ENCODE measurements around the gene LRCOL1. TPM values are rescaled to one million over a fixed set of nuclear protein-coding genes. Genes with fewer than 3 reads are reported as not detected.

LRCOL1 gene
- total RNA-seq, 1 donor from 2014 or later = not detected

DNA sequence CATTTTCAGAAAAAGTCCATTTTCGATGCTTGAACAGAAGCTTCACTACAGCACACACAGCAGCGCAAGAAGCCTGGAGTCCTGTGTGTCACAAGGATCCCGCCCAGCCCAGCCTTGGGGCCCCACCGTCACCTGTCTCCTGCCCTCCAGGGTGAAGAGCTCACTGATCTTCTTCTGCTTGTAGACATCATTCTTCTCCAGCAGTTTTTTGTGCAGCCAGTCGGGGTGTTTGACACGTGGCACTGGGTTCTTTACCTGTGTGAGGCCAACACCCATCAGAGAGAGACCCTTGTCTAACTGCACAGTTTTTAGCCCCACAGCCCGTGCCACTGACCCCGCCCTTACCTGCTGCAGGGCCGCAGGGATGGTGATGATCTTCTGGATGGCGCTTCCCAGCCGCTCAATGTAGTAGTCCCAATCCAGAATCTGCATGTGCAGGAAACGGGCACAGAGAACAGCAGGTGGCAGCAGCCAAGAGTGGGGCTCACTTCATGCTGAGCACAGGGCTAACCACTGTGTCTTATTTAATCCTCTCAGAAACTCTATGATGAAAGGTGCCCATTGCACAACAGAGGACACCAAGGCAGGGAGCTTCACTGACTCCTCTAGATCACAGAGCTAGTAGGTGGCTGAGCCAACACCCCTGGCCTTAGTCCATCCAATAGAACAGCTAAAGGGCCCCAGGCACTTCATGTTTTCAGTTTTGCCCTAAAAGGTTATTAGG lies 46.8 kb upstream of the LRCOL1 start:
- no peak for DNase-seq (ENCODE audit: extremely low spot score in 2 of 2)
- TF ChIP-seq POLR2AphosphoS5 (IDR thresholded peaks at IDR 0.05; ENCODE audit: insufficient read depth in 1 of 2, low read depth in 1 of 2) (no peak), POLR2A (IDR thresholded peaks at IDR 0.05) (no peak)
- TF ChIP-seq, protein P1, sequence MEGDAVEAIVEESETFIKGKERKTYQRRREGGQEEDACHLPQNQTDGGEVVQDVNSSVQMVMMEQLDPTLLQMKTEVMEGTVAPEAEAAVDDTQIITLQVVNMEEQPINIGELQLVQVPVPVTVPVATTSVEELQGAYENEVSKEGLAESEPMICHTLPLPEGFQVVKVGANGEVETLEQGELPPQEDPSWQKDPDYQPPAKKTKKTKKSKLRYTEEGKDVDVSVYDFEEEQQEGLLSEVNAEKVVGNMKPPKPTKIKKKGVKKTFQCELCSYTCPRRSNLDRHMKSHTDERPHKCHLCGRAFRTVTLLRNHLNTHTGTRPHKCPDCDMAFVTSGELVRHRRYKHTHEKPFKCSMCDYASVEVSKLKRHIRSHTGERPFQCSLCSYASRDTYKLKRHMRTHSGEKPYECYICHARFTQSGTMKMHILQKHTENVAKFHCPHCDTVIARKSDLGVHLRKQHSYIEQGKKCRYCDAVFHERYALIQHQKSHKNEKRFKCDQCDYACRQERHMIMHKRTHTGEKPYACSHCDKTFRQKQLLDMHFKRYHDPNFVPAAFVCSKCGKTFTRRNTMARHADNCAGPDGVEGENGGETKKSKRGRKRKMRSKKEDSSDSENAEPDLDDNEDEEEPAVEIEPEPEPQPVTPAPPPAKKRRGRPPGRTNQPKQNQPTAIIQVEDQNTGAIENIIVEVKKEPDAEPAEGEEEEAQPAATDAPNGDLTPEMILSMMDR (IDR thresholded peaks at IDR 0.05) = no peak
- no peak overlapping the region for H3K4me3 ChIP-seq
- H3K9me3 ChIP-seq = no peaks in the 10 kb centered on the region
- peaks cover 0 to 70% of the 10 kb centered on the region in 2 donors for H3K36me3 ChIP-seq
- no peaks in the 10 kb centered on the region for H3K4me1 ChIP-seq
- intact Hi-C loops (cut with DNase I) = no loop called here
- no peaks in the 10 kb centered on the region for H3K27me3 ChIP-seq
- H3K27ac ChIP-seq = no peak overlapping the region

DNA sequence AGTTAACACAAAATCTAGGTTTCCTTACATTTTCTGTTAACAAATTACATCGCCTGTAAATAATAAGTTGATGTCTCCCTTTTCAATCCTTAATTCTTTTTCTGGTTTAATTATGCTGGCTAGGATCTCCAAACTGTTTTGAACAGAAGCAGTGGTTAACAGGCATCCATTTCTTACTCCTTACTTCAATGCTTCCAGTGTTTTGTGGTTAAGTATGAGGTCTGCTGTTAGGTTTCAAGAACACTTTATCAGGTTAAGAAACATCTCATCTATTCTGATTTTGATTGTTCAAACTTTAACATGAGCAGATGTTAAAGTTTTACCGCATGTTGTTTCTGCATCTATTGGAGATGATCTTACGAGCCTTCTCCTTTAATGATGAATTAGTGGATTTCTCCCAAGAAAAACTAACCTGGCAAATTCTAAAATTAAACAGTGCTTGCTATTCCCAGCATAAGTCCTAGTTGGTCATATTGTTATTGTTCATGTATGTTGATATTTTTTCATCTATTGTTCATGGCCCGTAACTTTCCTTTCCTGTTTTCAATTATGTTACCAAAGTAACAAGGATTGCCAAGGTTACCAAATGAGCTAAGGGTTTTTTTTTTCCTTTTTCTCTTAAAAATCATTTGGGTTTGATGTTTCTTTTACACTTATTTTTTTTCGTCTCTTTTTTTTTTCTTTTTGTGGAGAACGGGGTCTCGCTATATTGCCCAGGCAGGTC lies 43.3 kb upstream of the LRCOL1 start:
- H3K4me3 ChIP-seq = no peak overlapping the region
- no peaks in the 10 kb centered on the region for H3K27me3 ChIP-seq
- intact Hi-C loops (cut with DNase I) = no loop called here
- no peaks in the 10 kb centered on the region for H3K4me1 ChIP-seq
- H3K36me3 ChIP-seq = peaks cover 0 to 56% of the 10 kb centered on the region in 2 donors
- no peak for DNase-seq (ENCODE audit: extremely low spot score in 2 of 2)
- no peaks in the 10 kb centered on the region for H3K9me3 ChIP-seq
- no peak overlapping the region for H3K27ac ChIP-seq
- TF ChIP-seq POLR2A (IDR thresholded peaks at IDR 0.05) = no peak
- TF ChIP-seq, protein P1 (IDR thresholded peaks at IDR 0.05) = no peak

DNA sequence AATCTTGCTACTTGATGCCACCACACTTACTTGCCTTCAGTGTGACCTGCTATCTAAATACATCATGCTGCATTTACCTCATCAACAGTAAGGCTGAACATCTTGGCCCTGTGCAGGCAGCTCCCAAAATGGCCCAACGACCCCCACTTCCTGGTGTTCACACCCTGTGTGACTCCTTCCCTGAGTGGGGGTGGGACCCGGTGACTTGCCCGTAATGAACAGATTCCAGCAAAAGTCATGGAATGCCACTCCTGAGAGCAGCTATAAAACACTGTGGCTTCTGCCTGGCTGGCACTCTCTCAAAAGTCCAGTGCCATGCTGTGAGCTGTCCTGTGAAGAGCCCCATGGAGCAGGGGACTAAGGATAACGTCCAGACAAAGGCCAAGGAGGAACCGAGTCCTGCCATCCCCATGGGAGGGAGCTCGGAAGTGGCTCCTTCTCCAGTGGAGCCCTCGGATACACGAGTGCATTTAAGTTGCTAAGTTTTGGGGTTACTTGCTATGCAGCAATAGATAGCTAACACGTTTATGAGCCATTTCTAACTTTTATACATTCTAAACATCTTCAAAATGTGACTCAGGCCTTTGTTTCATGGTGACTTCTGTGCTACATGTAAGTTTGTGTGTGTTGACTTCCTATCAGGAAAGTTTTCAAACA lies 41.2 kb upstream of the LRCOL1 start:
- no peak overlapping the region for H3K4me3 ChIP-seq
- no peak overlapping the region for H3K27ac ChIP-seq
- no peaks in the 10 kb centered on the region for H3K27me3 ChIP-seq
- TF ChIP-seq POLR2AphosphoS5 (IDR thresholded peaks at IDR 0.05; ENCODE audit: insufficient read depth in 1 of 2, low read depth in 1 of 2) (no peak), POLR2A (IDR thresholded peaks at IDR 0.05) (no peak)
- TF ChIP-seq, protein P1 (IDR thresholded peaks at IDR 0.05) = no peak
- H3K36me3 ChIP-seq = peaks cover 0 to 53% of the 10 kb centered on the region in 2 donors
- intact Hi-C loops (cut with DNase I) = no loop called here
- H3K9me3 ChIP-seq = no peaks in the 10 kb centered on the region
- no peak for DNase-seq (ENCODE audit: extremely low spot score in 2 of 2)
- no peaks in the 10 kb centered on the region for H3K4me1 ChIP-seq

DNA sequence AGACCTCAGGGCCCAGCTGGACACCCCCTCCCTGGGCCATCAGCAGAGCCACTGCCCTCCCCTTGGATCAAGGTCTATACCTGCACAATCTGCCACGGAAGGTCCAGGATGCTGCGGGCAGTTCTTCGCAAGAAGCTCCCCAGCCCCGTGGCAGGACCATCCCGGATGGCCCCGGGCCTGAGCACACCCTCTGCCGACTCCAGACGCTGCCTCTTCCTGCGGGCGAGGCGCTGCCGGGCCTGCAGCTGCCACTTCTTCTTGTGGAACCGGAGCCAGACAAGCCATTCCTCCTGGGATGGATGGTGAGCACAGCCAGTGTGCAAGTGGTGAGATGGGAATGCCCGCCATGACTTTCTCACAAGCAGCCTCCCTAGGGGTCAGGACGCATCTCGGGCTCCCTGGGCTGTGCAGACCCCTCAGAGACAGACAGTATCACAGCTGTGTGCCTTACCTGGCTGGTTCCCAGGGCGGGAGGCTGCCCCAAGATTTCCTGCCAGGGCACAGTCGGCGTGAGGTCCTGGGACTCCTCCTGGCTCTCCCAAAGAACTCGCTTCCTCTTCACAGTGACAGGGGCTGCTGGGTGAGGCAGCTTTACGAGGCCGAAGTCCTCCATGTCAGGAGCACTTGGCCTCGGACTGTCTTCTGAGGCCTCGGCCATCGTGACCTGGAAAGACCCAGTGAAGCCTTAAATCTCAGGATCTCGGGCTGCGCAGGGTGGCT lies 39.0 kb upstream of the LRCOL1 start:
- Histone ChIP-seq H3K27ac (no peak overlapping the region), H3K4me3 (no peak overlapping the region), H3K4me1 (no peaks in the 10 kb centered on the region), H3K36me3 (peaks cover 0 to 49% of the 10 kb centered on the region in 2 donors), H3K9me3 (no peaks in the 10 kb centered on the region), H3K27me3 (no peaks in the 10 kb centered on the region)
- DNase-seq (ENCODE audit: extremely low spot score in 2 of 2) = no peak
- TF ChIP-seq, protein P1 (IDR thresholded peaks at IDR 0.05) = no peak
- TF ChIP-seq POLR2A (IDR thresholded peaks at IDR 0.05) = no peak
- no peak for TF ChIP-seq POLR2AphosphoS5 (IDR thresholded peaks at IDR 0.05; ENCODE audit: insufficient read depth in 1 of 2, low read depth in 1 of 2)
- intact Hi-C loops (cut with DNase I) = no loop called here
